Activated CD4-positive, CD25-positive, alpha-beta regulatory T cell treated with anti-CD3 and anti-CD28 coated beads, Interleukin-2, amount 50 U/mL, for 72 hours (primary cell): ENCODE data around the gene MT1G.
"Not testable (repeated sequence)": the region's sequence is repeated elsewhere in the genome, so short reads cannot be mapped to it uniquely, and the experiment has no call there.

Experiments used
- DNase-seq: peaks from one replicate; pipeline ENCODE4 v3.0.0; 2021

The MT1G gene

DNA sequence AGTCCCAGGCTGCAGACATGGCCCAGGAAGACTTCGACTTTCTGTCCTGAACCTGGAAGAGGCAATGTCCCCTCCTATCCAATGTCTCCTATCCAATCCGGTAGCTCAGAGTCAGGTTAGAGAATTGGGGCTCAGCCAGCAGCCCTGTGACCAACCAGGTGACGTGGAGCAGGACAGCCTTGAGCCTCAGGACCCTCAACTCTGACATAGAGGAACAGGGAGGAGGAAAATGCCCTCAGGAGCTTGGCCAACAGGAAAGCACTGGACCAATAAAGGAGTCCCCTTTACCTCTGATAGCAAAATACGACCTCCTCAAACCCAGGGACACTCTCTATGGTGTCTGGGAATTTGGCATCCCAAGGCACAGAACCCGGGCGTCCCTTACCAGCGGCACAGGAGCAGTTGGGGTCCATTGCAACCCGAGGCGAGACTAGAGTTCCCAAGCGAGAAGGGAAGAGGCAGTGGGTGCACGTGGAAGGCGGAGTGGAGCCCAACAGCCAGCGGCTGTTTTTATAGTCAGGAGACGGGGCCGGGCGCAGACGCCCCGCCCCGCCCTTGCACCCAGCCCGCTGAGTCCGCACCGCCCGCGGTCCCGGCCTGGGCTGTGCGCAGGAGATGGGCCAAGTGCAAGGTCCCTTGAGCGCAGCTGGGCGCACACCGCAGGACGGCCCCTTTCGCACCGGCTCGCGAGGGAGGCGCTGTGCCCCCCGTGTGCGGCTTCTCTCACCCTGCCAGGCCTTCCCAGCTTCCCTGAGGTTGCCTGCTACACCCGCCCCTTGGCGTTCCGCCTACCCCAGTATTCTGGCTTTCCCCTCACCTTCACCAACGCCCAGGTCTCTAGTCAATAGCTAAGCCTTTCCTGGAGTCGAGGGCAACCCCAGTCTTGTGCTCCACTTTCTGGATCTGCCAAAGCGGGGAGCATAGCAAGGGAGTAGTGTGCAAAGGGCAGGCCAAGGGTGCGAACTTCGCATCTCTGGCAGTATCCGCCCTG lies at the start of gene MT1G:
Gene MT1G (minus strand): TSS at position 485 of the 991 bp plus-strand sequence. CDS start 72 bp downstream, at position 413.
- no peak for DNase-seq

DNA sequence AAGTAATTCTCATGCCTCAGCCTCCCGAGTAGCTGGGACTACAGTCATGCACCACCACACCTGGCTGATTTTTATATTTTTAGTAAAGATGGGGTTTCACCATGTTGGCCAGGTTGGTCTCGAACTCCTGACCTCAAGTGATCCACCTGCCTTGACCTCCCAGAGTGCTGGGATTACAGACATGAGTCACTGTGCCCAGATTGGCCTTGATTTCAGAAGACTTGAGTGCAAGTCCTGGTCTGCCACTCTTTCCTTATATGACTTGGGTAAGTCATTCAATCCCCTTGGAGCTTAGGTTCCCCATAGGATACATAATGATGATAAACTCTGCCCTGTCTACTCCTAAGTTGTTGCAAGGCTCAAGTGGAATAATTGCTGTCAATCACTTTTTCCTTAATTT lies 49.7 kb upstream of the MT1G start:
- not testable (repeated sequence) for DNase-seq

DNA sequence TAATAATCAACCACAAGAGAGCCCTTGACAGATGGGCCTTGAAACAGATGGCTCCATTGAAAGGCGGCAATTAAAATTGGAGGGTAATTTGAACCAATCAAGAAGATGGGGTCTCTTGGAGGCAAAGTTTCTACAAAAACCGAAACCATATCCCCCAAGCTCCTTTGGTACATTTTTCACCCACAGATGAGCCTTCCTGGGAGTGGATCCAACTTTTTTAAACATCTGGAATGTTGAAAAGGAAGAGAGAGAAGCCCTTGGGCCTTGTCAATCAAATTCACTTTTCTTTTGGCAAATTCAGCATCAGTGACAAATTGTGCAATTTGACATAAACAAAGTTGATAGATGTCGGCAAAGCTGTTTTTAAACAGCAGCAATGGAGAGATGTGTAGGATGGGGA lies 48.9 kb upstream of the MT1G start:
- no peak for DNase-seq

DNA sequence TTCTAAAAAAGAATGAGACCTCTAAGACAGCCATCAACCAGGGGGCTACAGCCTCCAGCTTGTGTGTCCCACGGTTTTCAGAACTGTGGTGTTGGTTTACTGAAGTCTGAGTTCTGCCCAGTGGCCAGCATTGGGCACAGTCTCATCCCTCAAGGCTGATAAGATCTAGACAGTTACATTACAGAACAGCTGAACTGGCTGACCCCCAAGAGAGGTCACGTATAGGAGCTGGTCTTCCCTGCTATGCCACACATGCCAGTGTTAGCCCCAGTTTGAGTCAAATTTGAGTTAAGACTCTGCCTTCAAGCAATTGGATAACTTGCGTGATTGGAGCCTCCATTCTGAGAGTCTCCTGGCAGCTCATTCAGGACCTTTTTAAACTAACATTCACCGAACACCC lies 47.3 kb upstream of the MT1G start:
- DNase-seq, result no peak

DNA sequence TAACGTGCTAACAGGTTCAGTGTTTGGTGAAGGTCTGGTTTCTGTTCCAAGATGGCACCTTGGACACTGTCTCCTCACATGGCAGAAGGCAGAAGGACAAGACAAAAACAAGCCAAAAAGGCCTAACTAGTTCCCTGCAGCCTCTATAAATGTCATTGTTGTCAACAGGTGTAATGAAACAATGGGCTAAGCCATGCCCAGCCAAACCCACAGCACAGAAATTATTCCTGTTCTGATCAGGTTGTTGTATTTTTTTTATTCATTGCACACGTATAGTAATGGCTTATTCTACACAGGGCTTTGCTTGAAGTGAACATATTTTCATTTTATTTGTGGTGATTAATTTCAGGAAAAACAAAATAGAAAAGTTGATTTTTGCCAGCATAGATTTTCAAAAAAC lies 45.9 kb upstream of the MT1G start:
- no peak for DNase-seq

DNA sequence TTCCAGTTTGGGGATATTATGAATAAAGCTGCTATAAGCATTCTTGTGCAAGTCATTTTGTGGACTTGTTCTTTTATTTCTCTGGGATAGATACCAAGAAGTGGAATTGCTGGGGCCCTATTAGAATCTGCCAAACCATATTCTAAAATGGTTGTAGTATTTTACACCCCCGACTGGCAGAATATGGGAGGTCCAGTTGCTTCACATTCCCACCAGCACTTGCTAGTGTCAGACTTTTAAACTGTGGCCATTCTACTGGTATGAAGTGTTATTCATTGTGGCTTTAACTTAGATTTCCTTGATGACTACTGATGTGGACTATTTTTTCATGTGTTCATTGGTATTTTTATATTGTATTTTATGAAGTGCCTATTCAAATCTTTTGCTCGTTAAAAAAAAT lies 44.0 kb upstream of the MT1G start:
- no peak for DNase-seq

DNA sequence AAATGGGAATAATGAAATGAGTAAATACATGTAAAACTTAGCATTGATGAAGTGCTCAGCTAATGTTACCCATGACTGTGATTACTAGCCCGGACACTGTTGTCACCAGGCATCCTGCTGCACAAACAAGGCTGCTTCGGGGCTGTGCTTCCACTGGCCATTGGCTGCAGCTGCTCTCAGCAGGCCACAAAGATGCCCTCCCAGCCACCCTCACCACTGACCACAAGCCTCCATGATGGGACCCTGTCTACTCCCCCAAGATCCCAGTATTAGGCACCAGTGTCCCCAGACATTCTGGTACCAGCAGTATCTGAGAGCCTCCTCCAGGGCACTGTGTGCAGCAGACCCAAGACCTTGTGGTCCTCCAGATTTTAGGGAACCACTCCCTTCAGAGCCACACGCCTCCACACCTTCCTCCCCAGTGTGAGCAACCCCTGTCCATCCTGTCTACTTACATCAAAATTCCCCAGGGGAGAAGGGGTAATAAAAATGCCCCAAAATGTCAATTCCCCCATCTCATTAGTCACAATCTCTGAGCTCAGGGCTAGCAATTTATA lies 42.4 kb upstream of the MT1G start:
- DNase-seq, result no peak

DNA sequence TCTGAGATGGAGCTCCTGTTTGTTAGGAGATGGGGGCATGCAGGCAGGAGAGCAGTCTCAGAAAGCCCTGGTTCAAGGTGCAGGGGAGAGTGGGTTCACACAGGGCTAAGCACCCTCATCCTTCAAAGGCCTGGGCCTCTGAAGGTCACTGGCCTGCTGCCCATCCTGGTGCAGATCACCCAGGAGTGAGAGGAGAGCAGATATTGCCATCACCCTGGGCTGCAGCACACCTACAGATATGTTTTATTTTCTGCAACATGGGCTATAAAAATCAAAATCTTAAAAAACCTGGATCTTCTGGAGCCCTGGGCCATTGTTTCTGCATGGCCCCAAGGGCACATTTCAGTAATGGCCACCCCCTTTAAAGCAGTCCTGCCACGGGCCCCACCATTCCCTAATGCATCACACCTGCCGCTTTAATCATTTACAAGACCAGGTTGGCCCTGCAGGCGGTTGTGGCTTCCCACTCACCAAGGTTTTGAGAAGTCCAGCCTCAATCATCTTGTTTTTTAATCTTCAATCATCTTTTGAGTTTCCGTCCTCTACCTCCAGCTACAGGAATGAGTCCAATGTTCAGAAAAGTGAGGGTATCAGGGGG lies 41.7 kb upstream of the MT1G start:
- no peak for DNase-seq

DNA sequence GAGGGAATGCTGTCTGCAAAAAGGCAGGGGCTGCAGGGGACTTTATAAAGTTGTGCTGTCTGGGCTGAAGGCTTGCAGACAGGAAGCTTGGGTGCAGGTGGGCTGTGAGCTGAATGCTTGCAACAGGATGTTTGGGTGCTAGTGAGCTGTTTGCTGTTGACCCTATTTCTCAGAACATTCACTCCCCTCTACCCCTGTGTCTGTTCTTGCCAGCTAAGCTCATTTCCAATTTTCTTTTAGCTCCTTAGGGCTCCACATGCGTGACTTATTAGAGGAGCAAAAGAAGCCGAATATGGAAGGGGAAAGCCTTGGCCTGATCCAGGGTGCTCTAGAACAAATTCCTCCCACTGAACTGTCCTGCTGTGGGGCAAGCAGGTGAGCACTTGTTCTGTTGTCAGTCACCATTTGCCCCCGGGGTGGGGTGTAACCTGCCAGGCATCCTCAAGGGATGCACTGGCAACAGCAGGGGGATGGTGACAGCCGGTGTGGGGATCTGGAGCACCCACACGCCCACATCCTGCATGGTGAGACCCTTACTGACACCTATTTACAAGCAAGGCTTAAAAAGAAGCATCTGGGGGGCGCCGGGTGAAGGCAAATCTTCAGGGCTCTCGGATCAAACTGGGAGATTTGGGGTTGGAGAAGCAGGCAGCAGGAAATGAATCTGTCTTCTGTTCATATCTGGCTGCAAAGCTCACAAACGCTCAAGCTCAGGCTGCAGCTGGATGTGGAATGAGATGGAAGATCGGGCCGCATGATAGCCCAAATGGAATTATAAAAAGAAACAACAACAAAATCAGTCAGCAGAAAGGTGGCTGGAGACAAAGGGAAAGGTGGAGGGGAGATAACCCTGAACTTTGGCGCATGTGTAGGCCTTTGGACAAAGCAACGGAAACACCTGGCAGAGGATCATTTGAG lies 40.9 kb upstream of the MT1G start:
- DNase-seq, result no peak

DNA sequence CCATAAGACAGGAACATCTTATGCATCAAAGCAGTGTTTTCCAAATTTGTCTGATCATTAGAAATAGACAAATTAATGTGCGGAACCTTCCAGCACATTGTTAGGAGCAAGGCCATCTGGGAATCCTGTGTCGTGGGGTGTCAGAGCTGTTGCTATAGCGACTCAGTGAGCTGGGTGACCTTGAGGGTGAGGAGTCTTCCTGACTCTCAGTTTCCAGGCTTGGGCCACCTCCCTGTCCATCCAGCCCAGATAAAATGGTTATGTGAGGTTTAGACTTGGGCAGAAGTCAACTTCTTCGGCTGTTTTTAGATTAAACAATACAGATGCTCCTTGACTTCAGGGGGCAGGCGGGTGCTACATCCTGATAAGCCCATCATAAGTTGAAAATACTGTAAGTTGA lies 35.0 kb upstream of the MT1G start:
- DNase-seq, result no peak

DNA sequence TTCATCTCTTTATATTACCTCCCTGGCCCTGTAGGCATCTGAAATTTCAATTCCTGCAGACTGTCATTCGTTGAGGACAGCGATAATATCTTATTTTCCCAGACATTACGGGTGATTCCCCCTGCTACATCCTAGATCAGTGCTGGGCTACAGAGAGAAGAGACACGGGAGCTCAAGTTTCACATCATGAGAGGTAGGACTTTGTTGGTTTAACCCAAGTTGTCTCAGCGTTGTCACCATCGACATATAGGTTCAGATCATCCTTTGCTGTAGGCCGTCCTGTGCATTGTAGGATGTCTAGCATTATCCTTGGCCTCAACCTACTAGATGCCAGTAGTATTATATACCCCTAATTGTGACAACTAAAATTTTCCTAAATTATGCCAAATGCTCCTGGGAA lies 33.7 kb upstream of the MT1G start:
- no peak for DNase-seq

DNA sequence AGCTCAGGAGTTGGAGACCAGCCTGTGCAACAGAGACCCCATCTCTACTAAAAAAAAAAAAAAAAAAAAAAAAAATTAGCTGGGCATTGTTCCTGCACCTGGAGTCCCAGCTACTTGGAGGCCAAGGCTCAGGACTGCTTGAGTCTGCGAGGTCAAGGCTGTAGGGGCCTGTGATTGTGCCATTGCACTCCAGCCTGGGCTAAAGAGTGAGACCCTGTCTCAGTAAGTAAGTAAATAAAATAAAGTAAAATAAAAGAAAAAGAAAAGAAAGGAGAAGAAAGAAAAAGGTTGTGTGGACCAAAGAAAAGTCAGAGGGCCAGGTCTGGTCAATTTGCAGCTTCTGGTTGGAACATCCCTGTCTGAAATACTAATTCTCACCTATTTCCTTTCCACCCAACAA lies 32.8 kb upstream of the MT1G start:
- no peak for DNase-seq

DNA sequence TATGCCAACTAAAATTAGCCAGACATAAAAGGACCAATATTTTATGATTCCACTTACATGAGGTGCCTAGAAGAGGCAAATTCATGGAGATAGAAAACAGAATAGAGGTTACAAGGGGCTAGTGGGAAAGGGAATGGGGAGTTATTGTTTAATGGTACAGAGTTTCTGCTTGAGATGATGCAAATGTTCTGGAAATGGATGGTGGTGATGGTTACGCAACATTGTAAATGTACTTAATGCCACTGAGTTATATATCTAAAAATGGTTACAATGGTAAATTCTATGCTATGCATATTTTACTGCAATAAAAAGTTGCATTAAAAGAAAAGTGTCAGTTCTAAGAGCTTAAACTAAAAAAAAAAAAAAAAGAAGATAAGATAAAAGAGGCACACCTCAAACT lies 32.3 kb upstream of the MT1G start:
- DNase-seq, result no peak

DNA sequence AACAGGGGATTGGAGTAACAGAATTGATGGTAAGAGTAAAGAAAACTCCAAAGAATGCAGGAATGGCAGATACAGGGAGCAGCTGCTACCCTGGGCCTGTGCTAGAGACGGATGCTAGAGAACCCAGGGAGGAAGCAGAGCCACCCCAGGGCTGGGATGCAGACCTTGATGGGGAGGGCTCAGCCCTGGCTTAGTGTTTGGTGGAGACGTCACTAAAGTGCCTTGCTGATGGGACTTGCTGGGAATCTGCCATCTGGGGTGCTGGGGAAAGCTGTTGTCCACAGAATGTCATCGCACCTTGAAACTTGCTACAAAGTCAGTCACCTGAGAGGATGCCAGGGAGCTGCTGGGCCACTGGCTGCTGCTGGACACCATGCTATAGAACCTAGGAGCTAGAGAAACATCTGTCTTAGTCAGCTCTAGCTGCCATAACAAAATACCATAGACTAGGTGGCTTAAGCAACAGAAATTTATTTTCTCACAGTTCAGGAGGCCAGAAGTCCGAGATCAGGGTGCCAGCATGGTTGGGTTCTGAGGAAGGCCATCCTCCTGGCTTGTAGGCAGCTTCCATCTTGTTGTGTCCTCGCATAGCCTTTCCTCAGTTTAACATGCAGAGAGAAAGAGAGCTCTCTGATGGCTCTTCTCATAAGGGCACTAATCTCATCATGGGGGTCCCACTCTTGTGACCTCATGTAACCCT lies 29.7 kb upstream of the MT1G start:
- DNase-seq, result no peak

DNA sequence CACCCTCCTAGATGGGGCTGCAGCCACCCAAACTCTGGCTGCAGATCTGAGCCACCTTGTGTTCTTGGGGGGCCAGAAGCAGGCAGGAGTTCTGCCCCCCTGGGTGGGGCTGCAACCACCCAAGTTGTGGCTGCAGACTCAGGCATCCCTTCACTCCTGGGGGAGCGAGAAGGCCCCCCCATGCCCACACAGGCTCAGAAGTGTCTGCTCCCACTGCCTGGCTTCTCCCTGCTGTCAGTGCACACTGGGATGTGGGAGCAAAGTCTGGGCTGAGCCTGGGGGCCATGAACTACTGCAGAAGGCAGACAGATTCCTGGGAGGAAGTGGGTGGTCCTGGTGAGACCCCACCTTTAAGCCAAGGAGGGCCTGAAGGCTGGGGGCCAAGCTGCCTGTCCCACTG lies 27.4 kb upstream of the MT1G start:
- DNase-seq, result no peak

DNA sequence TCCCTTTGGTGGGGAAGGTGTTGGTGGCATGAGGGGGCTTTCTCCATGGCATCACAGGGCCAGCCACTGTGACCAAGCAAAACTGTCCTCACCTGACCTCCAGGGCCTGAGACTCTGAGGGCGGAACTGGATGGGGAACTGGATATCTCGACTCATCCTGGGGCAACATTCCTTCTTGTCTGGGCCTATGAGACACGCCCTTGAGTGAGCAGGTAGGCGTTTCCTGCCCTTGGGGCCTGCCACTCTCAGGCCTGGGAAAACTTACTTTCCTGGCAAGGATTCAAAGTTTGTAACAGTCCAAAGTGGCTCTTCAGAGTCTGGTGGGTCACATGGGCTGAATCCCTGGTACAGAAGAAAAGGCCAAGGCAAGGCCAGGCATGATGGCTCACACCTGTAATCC lies 24.0 kb upstream of the MT1G start:
- no peak for DNase-seq

DNA sequence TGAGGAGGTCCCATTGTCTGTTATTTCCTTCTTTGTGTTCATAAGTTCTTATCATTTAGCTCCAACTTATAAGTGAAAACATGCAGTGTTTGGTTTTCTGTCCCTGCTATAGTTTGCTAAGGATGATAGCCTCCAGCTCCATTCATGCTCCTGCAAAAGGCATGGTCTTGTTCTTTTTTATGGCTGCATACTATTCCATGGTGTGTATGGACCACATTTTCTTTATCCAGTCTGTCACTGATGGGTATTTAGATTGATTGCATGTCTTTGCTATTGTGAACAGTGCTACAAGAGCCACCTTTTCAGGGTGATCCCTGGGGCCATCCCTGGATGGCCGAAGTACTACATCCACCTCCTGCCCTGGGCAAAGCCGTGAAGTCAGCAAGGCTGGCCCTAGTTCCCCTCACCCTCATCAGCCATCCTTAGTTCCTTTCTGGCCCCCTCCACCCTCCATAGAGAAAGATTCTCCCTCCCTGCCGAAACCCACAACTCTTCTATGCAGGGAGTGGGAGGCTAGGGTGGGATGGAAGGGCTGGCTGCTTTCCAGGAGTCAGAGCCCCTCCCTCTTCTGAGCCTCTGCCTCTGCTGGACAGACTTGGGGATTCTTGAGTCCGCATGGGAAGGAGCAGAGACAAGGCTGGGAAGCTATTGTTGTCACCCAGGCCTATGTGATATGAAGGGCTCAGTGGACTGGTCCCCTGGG lies 22.7 kb upstream of the MT1G start:
- no peak for DNase-seq

DNA sequence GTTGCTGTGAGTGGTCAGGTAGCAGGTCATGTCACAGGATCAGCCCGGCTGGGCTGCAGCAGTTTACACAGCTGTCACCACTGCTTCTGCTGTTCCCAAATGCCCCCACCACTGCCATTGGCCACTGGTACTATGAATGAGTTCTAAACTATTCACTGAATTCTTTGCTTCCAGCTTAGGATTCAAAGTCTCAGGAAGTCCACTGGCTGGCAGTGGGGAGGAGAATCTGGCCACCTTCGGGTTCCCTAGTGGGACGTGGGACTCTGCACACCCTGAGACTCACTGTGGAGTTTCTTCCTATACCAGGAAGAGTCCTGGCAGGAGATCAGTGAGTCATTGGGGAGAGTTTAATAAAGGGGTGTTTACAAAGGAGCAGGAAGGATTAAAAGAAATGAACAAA lies 21.3 kb upstream of the MT1G start:
- DNase-seq, result no peak

DNA sequence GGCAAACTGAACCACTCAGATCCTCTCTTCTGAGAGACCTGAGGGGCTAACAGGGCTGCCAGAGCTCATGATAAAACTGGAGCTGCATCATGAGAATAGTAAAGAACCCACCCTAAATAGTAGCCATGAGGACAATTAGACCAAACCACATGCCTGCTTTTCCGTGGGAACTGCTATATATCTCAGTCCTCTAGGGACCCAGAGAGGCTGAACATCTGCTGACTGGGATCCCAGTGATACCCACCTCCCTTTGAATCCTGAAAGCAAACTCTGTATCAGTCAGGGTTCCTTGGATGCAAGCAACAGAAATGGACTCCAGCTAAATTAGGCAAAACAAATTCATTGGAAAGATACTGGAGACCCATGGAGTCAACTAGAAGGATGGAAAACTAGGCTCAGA lies 20.9 kb upstream of the MT1G start:
- no peak for DNase-seq

DNA sequence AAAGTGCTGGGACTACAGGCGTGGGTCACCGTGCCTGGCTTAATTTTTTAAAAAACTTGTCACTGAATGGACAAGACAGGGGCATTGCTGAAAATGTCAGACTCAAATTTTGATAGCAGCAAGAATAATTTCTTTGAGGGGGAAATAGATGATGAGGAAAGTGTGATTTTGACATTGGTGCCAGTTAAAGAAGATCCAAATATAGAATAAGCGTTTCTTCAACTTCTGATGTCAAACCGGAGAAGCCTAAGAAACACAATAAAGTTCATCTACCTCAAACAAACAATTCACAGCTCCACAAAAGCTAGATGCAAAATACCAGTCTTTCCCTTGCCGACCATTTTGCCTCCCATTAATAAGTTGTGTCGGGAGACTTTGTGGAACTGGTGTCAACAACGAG lies 18.9 kb upstream of the MT1G start:
- no peak for DNase-seq

DNA sequence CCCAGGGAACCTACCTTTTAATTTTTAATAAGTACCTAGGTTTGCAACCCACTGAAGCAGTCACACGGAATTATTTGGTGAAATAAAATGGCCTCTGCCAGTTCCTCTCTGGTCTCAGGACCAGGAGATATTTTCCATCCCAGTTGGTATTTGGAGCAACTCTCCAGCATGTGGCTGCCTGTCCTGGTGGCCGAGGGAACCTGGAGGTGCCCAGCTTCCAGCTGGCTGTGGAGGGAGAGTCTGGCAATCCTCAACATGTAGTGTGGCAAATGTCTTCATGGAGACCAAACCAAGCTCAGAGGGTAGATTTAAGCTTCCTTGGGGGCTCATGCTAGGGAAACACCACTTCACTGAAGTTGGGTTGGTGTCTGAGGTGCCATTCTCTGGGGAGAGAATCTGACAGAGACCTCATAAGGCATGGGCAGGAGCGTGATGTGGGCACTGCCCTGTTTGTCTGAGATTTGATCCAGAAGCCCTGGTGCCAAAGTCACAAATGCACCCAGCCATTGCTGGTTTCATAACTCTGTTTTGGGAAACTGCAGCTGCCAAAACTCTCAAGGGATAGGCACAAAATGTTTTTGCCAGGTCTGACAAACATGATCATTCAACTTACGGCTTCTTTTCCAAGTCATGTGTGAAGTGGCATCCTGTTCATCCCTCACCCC lies 17.2 kb upstream of the MT1G start:
- no peak for DNase-seq
